Activated B cell treated with CpG ODN at 0.5 μM for 24 hours (primary cell): ENCODE results near the gene ZBTB12. TPM values are rescaled to one million over a fixed set of nuclear protein-coding genes. Genes with fewer than 3 reads are reported as not detected.

ENCODE experiments used
- ATAC-seq: fragments of 200-7000 bp; cut with Tn5 transposase; one replicate; pipeline ENCODE4 v1.10.0; 2021; ENCODE audit warnings: low read depth, mild to moderate bottlenecking, moderate library complexity
- CTCF ChIA-PET: fragments of 350-600 bp; sonication (Branson Sonifier 250); formaldehyde crosslinking; loops from one replicate; lab custom pipeline; 2021; ENCODE audit warnings: antibody characterized with exemption; lab: Charles Lee
- POLR2A ChIA-PET: fragments of 350-600 bp; sonication (Branson Sonifier 250); formaldehyde crosslinking; loops from one replicate; lab custom pipeline; 2021; ENCODE audit warnings: antibody characterized with exemption; lab: Charles Lee
- DNase-seq: peaks from one replicate; pipeline ENCODE4 v3.0.0; 2022
- H3K27ac Mint-ChIP-seq: one replicate; pipeline ENCODE4 v1.8.0; 2020; ENCODE audit warnings: mixed read lengths
- H3K27me3 Mint-ChIP-seq: one replicate; pipeline ENCODE4 v1.8.0; 2021; ENCODE audit warnings: mixed read lengths
- H3K36me3 Mint-ChIP-seq: one replicate; pipeline ENCODE4 v1.8.0; 2021; ENCODE audit warnings: low read depth, mixed read lengths
- H3K4me1 Mint-ChIP-seq: one replicate; pipeline ENCODE4 v1.8.0; 2021; ENCODE audit warnings: mixed read lengths
- H3K4me3 Mint-ChIP-seq: one replicate; pipeline ENCODE4 v1.8.0; 2020; ENCODE audit warnings: mild to moderate bottlenecking, mixed read lengths
- H3K9me3 Mint-ChIP-seq: one replicate; pipeline ENCODE4 v1.8.0; 2020; ENCODE audit warnings: mixed read lengths
- intact Hi-C: fragments of 100-400 bp; cut with micrococcal nuclease; formaldehyde crosslinking; loops from one replicate; pipeline ENCODE4 v1.15.1; 2024
- total RNA-seq: library from RNA; stranded (reverse); gene quantifications from 2 replicates; pipeline ENCODE4 v1.2.3, GENCODE V29; 2022
- TF ChIP-seq, protein P1 (sequence below): fragments of 200-600 bp; IDR thresholded peaks from one replicate; pipeline ENCODE4 v1.8.0; 2022; ENCODE audit warnings: antibody characterized with exemption, mild to moderate bottlenecking

ZBTB12 gene
- total RNA-seq, 1 donor from 2014 or later, result 4.8 TPM

GRCh38 chr6:31862344-31863235 lies 39.3 kb downstream of the ZBTB12 start, which contains the start of gene NEU1:
Gene NEU1, minus strand, starts transcription at chr6:31862821. Its CDS starts 45 bp downstream, at chr6:31862776.
- TF ChIP-seq, protein P1, sequence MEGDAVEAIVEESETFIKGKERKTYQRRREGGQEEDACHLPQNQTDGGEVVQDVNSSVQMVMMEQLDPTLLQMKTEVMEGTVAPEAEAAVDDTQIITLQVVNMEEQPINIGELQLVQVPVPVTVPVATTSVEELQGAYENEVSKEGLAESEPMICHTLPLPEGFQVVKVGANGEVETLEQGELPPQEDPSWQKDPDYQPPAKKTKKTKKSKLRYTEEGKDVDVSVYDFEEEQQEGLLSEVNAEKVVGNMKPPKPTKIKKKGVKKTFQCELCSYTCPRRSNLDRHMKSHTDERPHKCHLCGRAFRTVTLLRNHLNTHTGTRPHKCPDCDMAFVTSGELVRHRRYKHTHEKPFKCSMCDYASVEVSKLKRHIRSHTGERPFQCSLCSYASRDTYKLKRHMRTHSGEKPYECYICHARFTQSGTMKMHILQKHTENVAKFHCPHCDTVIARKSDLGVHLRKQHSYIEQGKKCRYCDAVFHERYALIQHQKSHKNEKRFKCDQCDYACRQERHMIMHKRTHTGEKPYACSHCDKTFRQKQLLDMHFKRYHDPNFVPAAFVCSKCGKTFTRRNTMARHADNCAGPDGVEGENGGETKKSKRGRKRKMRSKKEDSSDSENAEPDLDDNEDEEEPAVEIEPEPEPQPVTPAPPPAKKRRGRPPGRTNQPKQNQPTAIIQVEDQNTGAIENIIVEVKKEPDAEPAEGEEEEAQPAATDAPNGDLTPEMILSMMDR, result no peak
- DNase-seq, result peak; percentile 93
- Mint-ChIP-seq H3K36me3 (peaks cover 40% of the 10 kb centered on the region), H3K4me1 (peaks cover 21% of the 10 kb centered on the region), H3K4me3 (peak within 1 kb of the TSS; percentile 95), H3K27ac (peak within 1 kb of the TSS; percentile 93), H3K9me3 (no peaks in the 10 kb centered on the region), H3K27me3 (no peaks in the 10 kb centered on the region)
- ATAC-seq, result peak; percentile 91
- intact Hi-C loops, result loop anchor here (1.0 to 2.0 kb wide), 10 partner anchors 28 to 314 kb away; partner anchors contain the start of genes AGPAT1, BAG6, CSNK2B and DDAH2
- ChIA-PET POLR2A (interaction anchor here (0.6 to 4.9 kb wide), 32 partner anchors 16 to 367 kb away, joined by 3 to 133 read pairs (median 5); partner anchors contain the start of genes ABHD16A, APOM, BAG6 and CLIC1), CTCF (interaction anchor here (1.1 to 1.5 kb wide), 5 partner anchors 27 to 321 kb away, joined by 3 to 5 read pairs (median 4); partner anchors contain the start of genes ATP6V1G2 and DDX39B)

DNA sequence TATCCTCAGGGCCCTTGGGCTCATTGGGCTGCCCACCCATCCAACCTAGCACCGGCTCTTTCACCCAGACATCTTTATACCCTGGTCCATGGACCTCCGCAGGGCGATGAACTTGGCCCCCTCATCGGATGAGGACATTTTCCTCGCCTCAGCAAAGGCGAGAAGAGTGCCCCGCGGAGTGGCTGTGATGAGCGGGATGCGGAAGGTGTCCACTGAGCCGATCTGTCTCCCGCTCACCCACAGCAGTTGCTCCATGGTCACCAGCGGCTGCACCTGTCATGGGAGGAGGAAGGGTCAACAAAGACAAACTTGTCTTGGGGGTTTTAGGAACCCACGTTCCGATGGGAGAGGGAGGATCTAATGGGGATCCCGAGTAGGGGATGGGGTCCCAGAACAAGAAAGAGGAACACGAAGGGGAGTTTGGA lies 40.0 kb downstream of the ZBTB12 start:
- Mint-ChIP-seq H3K4me1 (peaks cover 21% of the 10 kb centered on the region), H3K9me3 (no peaks in the 10 kb centered on the region), H3K27me3 (no peaks in the 10 kb centered on the region), H3K4me3 (peak overlapping the region; percentile 95), H3K27ac (peak overlapping the region; percentile 93), H3K36me3 (peaks cover 47% of the 10 kb centered on the region)
- CTCF ChIA-PET, result interaction anchor here (1.1 kb wide), 1 partner anchor 124 kb away, joined by 4 read pairs; no protein-coding TSS in a partner anchor
- DNase-seq (no peak), ATAC-seq (no peak)
- intact Hi-C loops, result loop anchor here (1.0 to 2.0 kb wide), 6 partner anchors 35 to 315 kb away; partner anchors contain the start of genes AGPAT1, CSNK2B, DDAH2 and DXO
- TF ChIP-seq, protein P1, result no peak
- POLR2A ChIA-PET, result interaction anchor here (1.1 to 4.9 kb wide), 12 partner anchors 15 to 208 kb away, joined by 4 to 133 read pairs (median 6); partner anchors contain the start of genes APOM, BAG6, DDAH2 and DXO

GRCh38 chr6:31861150-31861549 lies 40.7 kb downstream of the ZBTB12 start:
- ChIA-PET POLR2A (interaction anchor here (0.7 kb wide), 1 partner anchor 26 kb away, joined by 3 read pairs; no protein-coding TSS in a partner anchor), CTCF (no interaction called here)
- intact Hi-C loops, result no loop called here
- H3K4me1 Mint-ChIP-seq, result peaks cover 21% of the 10 kb centered on the region
- ATAC-seq, result no peak
- no peak overlapping the region for H3K27ac Mint-ChIP-seq
- no peaks in the 10 kb centered on the region for H3K27me3 Mint-ChIP-seq
- TF ChIP-seq, protein P1, result no peak
- H3K36me3 Mint-ChIP-seq, result peaks cover 48% of the 10 kb centered on the region
- no peak for DNase-seq
- no peaks in the 10 kb centered on the region for H3K9me3 Mint-ChIP-seq
- no peak overlapping the region for H3K4me3 Mint-ChIP-seq

GRCh38 chr6:31860349-31860748 lies 41.5 kb downstream of the ZBTB12 start:
- ChIA-PET POLR2A (interaction anchor here (0.5 to 0.7 kb wide), 3 partner anchors 22 to 395 kb away, joined by 3 read pairs; no protein-coding TSS in a partner anchor), CTCF (no interaction called here)
- ATAC-seq (no peak), DNase-seq (no peak)
- H3K36me3 Mint-ChIP-seq, result peaks cover 48% of the 10 kb centered on the region
- no peak overlapping the region for H3K27ac Mint-ChIP-seq
- no peaks in the 10 kb centered on the region for H3K27me3 Mint-ChIP-seq
- no peaks in the 10 kb centered on the region for H3K9me3 Mint-ChIP-seq
- TF ChIP-seq, protein P1, result no peak
- peaks cover 21% of the 10 kb centered on the region for H3K4me1 Mint-ChIP-seq
- H3K4me3 Mint-ChIP-seq, result no peak overlapping the region
- intact Hi-C loops, result no loop called here
